IMR-90 (cell line): ENCODE results near the gene EXOC4. TPM values are rescaled to one million over a fixed set of nuclear protein-coding genes. Genes with fewer than 3 reads are reported as not detected.

Experiments
- ATAC-seq: fragments of 200-7000 bp; cut with Tn5 transposase; 2 replicates; pipeline ENCODE4 v1.9.1; 2020; ENCODE audit warnings: low read depth, mild to moderate bottlenecking, moderate library complexity
- BruUV-seq: library from RNA; stranded (reverse); fragments of 400-500 nt; replicated peaks from 2 replicates; lab custom pipeline; 2021; lab: Mats Ljungman, UMichigan
- CTCF ChIA-PET: fragments of 300-600 bp; formaldehyde crosslinking; extraction: SDS; loops from one replicate; lab custom pipeline; 2021; ENCODE audit warnings: antibody characterized with exemption; lab: Yijun Ruan, JAX
- POLR2A ChIA-PET: fragments of 300-600 bp; sonication (Branson Sonifier 250); formaldehyde crosslinking; loops from one replicate; lab custom pipeline; 2022; ENCODE audit warnings: antibody characterized with exemption; ENCODE audit not compliant: unreplicated experiment; lab: Charles Lee
- DNase-seq: peaks from one replicate; pipeline ENCODE4 v3.0.0; 2013
- H2AFZ ChIP-seq: replicated peaks from 2 replicates; pipeline ENCODE3; 2013; ENCODE audit warnings: low read length, mild to moderate bottlenecking; ENCODE audit not compliant: poor library complexity
- H2AK5ac ChIP-seq: 2 replicates; pipeline ENCODE4 v1.6.1; 2013; ENCODE audit warnings: low read depth, low read length, inconsistent platforms
- H2AK9ac ChIP-seq: replicated peaks from 2 replicates; pipeline ENCODE3; 2013; ENCODE audit warnings: mild to moderate bottlenecking, low read depth, low read length, moderate library complexity; ENCODE audit not compliant: poor library complexity
- H2BK120ac ChIP-seq: 2 replicates; pipeline ENCODE4 v1.6.1; 2013; ENCODE audit warnings: low read depth, low read length, inconsistent platforms
- H2BK15ac ChIP-seq: 3 replicates; pipeline ENCODE4 v1.6.1; 2013; ENCODE audit warnings: low read depth, low read length, inconsistent platforms
- H2BK20ac ChIP-seq: 2 replicates; pipeline ENCODE4 v1.6.1; 2013; ENCODE audit warnings: low read depth, mild to moderate bottlenecking, inconsistent platforms, low read length, moderate library complexity
- H2BK5ac ChIP-seq: 2 replicates; pipeline ENCODE4 v1.6.1; 2013; ENCODE audit warnings: mild to moderate bottlenecking, low read depth, low read length, inconsistent platforms; ENCODE audit not compliant: poor library complexity, severe bottlenecking
- H3K14ac ChIP-seq: replicated peaks from 2 replicates; pipeline ENCODE4 v1.6.1; 2013; ENCODE audit warnings: low read depth, low read length, inconsistent platforms
- H3K18ac ChIP-seq: 2 replicates; pipeline ENCODE4 v1.6.1; 2013; ENCODE audit warnings: low read depth, low read length, control low read depth
- H3K23ac ChIP-seq: 2 replicates; pipeline ENCODE4 v1.6.1; 2013; ENCODE audit warnings: low read depth, low read length, inconsistent platforms
- H3K27ac ChIP-seq: 2 replicates; pipeline ENCODE4 v1.5.1; 2013; ENCODE audit warnings: mild to moderate bottlenecking, control low read depth, low read length; ENCODE audit not compliant: insufficient read depth
- H3K27me3 ChIP-seq: 2 replicates; pipeline ENCODE4 v1.6.1; 2013; ENCODE audit warnings: low read length; ENCODE audit not compliant: control insufficient read depth, insufficient read depth
- H3K36me3 ChIP-seq: 2 replicates; pipeline ENCODE4 v1.6.1; 2013; ENCODE audit warnings: low read length, mixed read lengths; ENCODE audit not compliant: control insufficient read depth, insufficient read depth
- H3K4ac ChIP-seq: 2 replicates; pipeline ENCODE4 v1.6.1; 2013; ENCODE audit warnings: low read depth, low read length, inconsistent platforms
- H3K4me1 ChIP-seq: 2 replicates; pipeline ENCODE4 v1.6.1; 2013; ENCODE audit warnings: low read length, mixed read lengths; ENCODE audit not compliant: control insufficient read depth, insufficient read depth
- H3K4me2 ChIP-seq: 2 replicates; pipeline ENCODE4 v1.6.1; 2013; ENCODE audit warnings: low read depth, mild to moderate bottlenecking, control low read depth, low read length, moderate library complexity
- H3K4me3 ChIP-seq: 2 replicates; pipeline ENCODE4 v1.5.1; 2013; ENCODE audit warnings: low read depth, mild to moderate bottlenecking, control low read depth, low read length, moderate library complexity; ENCODE audit not compliant: insufficient read depth
- H3K56ac ChIP-seq: 2 replicates; pipeline ENCODE4 v1.6.1; 2013; ENCODE audit warnings: low read length, inconsistent platforms; ENCODE audit not compliant: insufficient read depth; ENCODE audit errors: extremely low read depth
- H3K79me1 ChIP-seq, 2 experiments: 2 replicates each; pipeline ENCODE4 v1.6.1; 2013; ENCODE audit warnings: low read length in 2 of 2, inconsistent platforms in 1 of 2, low read depth in 1 of 2
- H3K9ac ChIP-seq: 2 replicates; pipeline ENCODE4 v1.6.1; 2013; ENCODE audit warnings: low read depth, low read length, control low read depth
- H3K9me1 ChIP-seq: 2 replicates; pipeline ENCODE4 v1.6.1; 2013; ENCODE audit warnings: low read length, inconsistent platforms; ENCODE audit not compliant: insufficient read depth
- H3K9me3 ChIP-seq: 2 replicates; pipeline ENCODE4 v1.6.1; 2013; ENCODE audit warnings: low read length; ENCODE audit not compliant: control insufficient read depth, insufficient read depth
- H4K20me1 ChIP-seq: 2 replicates; pipeline ENCODE4 v1.6.1; 2013; ENCODE audit warnings: low read length, inconsistent platforms; ENCODE audit not compliant: insufficient read depth
- H4K5ac ChIP-seq: 2 replicates; pipeline ENCODE4 v1.6.1; 2013; ENCODE audit warnings: mild to moderate bottlenecking, low read depth, low read length, control low read depth
- H4K8ac ChIP-seq, 2 experiments: 2 replicates each; pipeline ENCODE4 v1.6.1; 2013; ENCODE audit warnings: low read depth in 2 of 2, low read length in 2 of 2, control low read depth in 1 of 2, inconsistent platforms in 1 of 2
- H4K91ac ChIP-seq: 2 replicates; pipeline ENCODE4 v1.6.1; 2013; ENCODE audit warnings: low read depth, low read length, inconsistent platforms; ENCODE audit not compliant: insufficient read depth
- CEBPB ChIP-seq: IDR thresholded peaks from 2 replicates; pipeline ENCODE4 v1.6.1; 2012; ENCODE audit warnings: low read depth, low read length, improper control_type of control experiment
- CTCF ChIP-seq: conservative IDR thresholded peaks from 2 replicates; pipeline ENCODE4 v1.5.1; 2012; ENCODE audit warnings: mild to moderate bottlenecking, low read depth, low read length, improper control_type of control experiment
- RAD21 ChIP-seq: IDR thresholded peaks from 2 replicates; pipeline ENCODE4 v1.6.1; 2012; ENCODE audit warnings: low read length, improper control_type of control experiment
- SMC3 ChIP-seq: fragments of 150-350 bp; IDR thresholded peaks from 2 replicates; pipeline ENCODE4 v1.6.1; 2016; ENCODE audit warnings: low read depth, mild to moderate bottlenecking, antibody characterized with exemption, low read length, moderate library complexity
- WGBS, 2 experiments: methylation state at CpG; one replicate each; pipeline versions ENCODE4 v1.1.5 to v1.1.7; 2013; ENCODE audit warnings: missing lambda C conversion rate in 2 of 2; ENCODE audit not compliant: insufficient read length in 1 of 2; ENCODE audit errors: extremely low coverage in 2 of 2; 5-methylcytosine and 5-hydroxymethylcytosine counted together
- dilution Hi-C: fragments of 300-500 bp; cut with HindIII; formaldehyde crosslinking; loops from one replicate; pipeline ENCODE4 v1.14.3; 2018; ENCODE audit warnings: low sequenced_read_pairs; ENCODE audit not compliant: unreplicated experiment
- in situ Hi-C: fragments of 300-500 bp; cut with MboI; formaldehyde crosslinking; loops from 3 replicates; pipeline ENCODE4 v1.14.3; 2019; ENCODE audit warnings: low sequenced_read_pairs, inconsistent platforms, mixed read lengths
- intact Hi-C: fragments of 100-400 bp; cut with micrococcal nuclease; formaldehyde crosslinking; loops from 2 replicates; pipeline ENCODE4 v1.10.0; 2022
- polyA plus RNA-seq, 3 experiments: library from polyadenylated mRNA; depleted of rRNA; stranded (reverse); fragments of >200 nt; gene quantifications; 2 replicates each; pipeline ENCODE4 v1.2.3, GENCODE V29; 2012; ENCODE audit warnings: low replicate concordance in 1 of 3
- total RNA-seq: library from RNA; depleted of rRNA; stranded (reverse); fragments of >200 nt; gene quantifications from 2 replicates; pipeline ENCODE4 v1.2.3, GENCODE V29; 2012

Gene EXOC4
- total and polyA plus RNA-seq, 2 of the 4 experiments (the other 2 are of a cell fraction) = 25.4 to 94.6 TPM

- Histone ChIP-seq H3K4me3 (no peak overlapping the region), H3K79me1 (peaks cover 9 to 12% of the 10 kb centered on the region in 2 experiments), H2BK120ac (peak overlapping the region; percentile 51; the same call in 1 of the 2 replicates), H4K20me1 (no peaks in the 10 kb centered on the region), H3K56ac (no peak overlapping the region; the same call in 1 of the 2 replicates), H3K27me3 (no peaks in the 10 kb centered on the region), H3K23ac (no peak overlapping the region), H4K8ac (0 out of 4 replicates have a peak overlapping the region, but pooled peaks of 1 of the 2 experiments have one; percentile 27), H2AK9ac (no peak overlapping the region), H2BK5ac (no peak overlapping the region), H3K14ac (no peak overlapping the region), H3K36me3 (no peaks in the 10 kb centered on the region), H3K27ac (no peak overlapping the region), H2BK20ac (no peak overlapping the region), H3K4me2 (0 out of 2 replicates have a peak overlapping the region, but pooled peaks have one; percentile 23), H4K5ac (no peak overlapping the region), H3K4me1 (0 out of 2 replicates have a peak, but pooled peaks cover 2% of the 10 kb centered on the region), H3K18ac (no peak overlapping the region), H3K4ac (no peak overlapping the region), H2BK15ac (no peak overlapping the region), H2AFZ (no peak overlapping the region), H3K9ac (no peak overlapping the region), H2AK5ac (no peak overlapping the region), H3K9me3 (no peaks in the 10 kb centered on the region), H3K9me1 (no peaks in the 10 kb centered on the region), H4K91ac (no peak overlapping the region)
- intact Hi-C loops = loop anchor here (1.0 to 10.0 kb wide), 9 partner anchors 77 to 1116 kb away; partner anchors contain the start of genes CHCHD3 and EXOC4
- in situ Hi-C loops = loop anchor here (25.0 kb wide), 2 partner anchors 722 to 1122 kb away; no protein-coding TSS in a partner anchor
- BruUV-seq = no TSS peak
- CTCF ChIA-PET = interaction anchor here (0.6 to 2.0 kb wide), 16 partner anchors 11 to 420 kb away, joined by 3 to 7 read pairs (median 3); partner anchors contain the start of gene CHCHD3
- POLR2A ChIA-PET = no interaction called here
- DNase-seq = peak; percentile 49
- no CpG with 5 or more reads among the region's 3 CpGs for WGBS, 2 experiments
- dilution Hi-C loops = no loop called here
- no peak for TF ChIP-seq CEBPB
- peak; percentile 73 for TF ChIP-seq CTCF
- TF ChIP-seq RAD21 = peak; percentile 87
- TF ChIP-seq SMC3 = peak; percentile 71
- ATAC-seq = peak; percentile 73
Measured at GRCh38 chr7:133434246-133434865, 181.5 kb downstream of the EXOC4 start.
